ENCODE results near the gene FMO1.

The FMO1 gene, protein sequence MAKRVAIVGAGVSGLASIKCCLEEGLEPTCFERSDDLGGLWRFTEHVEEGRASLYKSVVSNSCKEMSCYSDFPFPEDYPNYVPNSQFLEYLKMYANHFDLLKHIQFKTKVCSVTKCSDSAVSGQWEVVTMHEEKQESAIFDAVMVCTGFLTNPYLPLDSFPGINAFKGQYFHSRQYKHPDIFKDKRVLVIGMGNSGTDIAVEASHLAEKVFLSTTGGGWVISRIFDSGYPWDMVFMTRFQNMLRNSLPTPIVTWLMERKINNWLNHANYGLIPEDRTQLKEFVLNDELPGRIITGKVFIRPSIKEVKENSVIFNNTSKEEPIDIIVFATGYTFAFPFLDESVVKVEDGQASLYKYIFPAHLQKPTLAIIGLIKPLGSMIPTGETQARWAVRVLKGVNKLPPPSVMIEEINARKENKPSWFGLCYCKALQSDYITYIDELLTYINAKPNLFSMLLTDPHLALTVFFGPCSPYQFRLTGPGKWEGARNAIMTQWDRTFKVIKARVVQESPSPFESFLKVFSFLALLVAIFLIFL

DNA sequence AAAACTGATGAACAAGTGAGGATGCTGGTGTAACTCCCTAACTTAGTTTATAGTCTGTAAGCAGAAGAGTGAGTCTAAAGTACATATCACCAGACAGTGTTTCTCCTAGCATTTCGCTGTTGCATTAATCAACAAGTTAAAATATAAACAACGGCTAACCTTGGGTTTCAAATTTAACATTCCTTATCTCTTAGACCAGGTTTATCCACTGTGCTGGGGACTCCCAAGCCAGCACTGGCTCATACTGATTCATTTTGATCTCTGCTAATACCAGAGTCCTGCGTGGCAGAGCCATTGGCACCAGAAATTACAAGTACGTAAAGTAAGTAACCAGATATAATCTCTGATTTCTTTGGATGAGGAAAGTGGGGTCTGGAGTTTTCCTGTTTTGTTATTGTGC is at the start of gene FMO1:
Gene FMO1 (plus strand): TSS at position 193 of the 400 bp plus-strand sequence. CDS start 9,594 bp downstream, outside the sequence.
- no peak for DNase-seq
- H3K36me3 Mint-ChIP-seq (ENCODE audit: low read depth) = no peaks in the 10 kb centered on the region
- no peak within 1 kb of the TSS for H3K4me3 Mint-ChIP-seq
- no peak within 1 kb of the TSS for H3K27ac Mint-ChIP-seq
- no peak for ATAC-seq
- peaks cover 28% of the 10 kb centered on the region for H3K27me3 Mint-ChIP-seq
- H3K4me1 Mint-ChIP-seq = peaks cover 7% of the 10 kb centered on the region
- no peaks in the 10 kb centered on the region for H3K9me3 Mint-ChIP-seq

DNA sequence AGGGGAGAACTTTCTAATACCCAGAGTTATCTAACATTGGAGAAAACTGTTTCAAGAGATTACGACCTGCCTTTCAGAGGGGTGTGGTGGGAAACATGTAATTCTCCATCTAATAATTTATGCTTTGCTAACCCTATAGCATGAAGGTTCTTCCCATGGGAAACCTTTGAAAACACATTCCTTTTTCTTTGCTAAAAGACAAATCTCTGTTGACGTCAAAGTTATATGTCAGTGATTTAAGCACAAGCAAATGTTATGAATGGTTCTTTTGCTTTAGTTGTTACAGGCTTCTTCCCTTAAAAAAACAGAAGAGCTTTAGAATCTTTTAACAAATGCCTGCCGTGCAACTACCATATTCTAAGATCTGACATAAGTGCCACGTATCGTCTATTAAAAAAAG is 44.0 kb upstream of the FMO1 start:
- Mint-ChIP-seq H3K27ac (no peak overlapping the region), H3K4me3 (no peak overlapping the region), H3K9me3 (no peaks in the 10 kb centered on the region), H3K4me1 (no peaks in the 10 kb centered on the region), H3K27me3 (no peaks in the 10 kb centered on the region), H3K36me3 (ENCODE audit: low read depth) (no peaks in the 10 kb centered on the region)
- DNase-seq (no peak), ATAC-seq (no peak)

DNA sequence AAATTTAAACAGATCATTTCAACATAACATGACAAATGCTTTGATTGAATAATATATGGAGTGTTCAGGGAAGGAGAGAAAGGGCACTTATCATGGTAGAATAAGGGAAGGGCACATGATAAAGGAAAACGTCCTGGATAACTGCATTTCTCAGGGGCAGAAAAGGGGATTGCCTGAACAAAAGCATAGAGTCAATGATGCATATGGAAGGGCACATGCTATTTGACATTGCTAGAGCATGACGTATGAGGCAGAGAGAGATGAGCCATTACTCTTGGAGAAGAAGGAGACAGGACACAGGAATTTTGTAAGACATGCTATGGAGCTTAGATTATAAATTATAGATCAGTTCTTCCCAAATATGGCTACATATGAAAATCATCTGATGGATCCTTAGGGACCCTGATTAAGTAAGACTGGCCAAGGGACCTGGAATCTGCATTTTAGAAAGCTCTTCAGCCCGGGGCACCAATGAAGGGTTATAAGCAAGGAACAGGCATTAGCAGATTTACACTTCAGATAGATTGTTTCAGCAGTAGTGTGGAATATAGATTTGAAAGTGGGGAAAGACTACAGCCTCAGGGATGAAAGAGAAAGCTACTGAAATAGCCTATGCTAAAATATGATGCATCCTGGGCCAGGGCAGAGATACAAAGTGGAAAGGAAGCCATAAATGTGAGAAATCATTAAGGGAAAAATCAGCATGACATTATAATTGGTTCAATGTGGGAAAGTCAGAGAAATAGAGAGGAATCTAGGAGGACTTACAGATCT is 41.9 kb upstream of the FMO1 start:
- ATAC-seq (no peak), DNase-seq (no peak)
- Mint-ChIP-seq H3K4me3 (no peak overlapping the region), H3K4me1 (no peaks in the 10 kb centered on the region), H3K36me3 (ENCODE audit: low read depth) (no peaks in the 10 kb centered on the region), H3K27ac (no peak overlapping the region), H3K27me3 (no peaks in the 10 kb centered on the region), H3K9me3 (no peaks in the 10 kb centered on the region)

DNA sequence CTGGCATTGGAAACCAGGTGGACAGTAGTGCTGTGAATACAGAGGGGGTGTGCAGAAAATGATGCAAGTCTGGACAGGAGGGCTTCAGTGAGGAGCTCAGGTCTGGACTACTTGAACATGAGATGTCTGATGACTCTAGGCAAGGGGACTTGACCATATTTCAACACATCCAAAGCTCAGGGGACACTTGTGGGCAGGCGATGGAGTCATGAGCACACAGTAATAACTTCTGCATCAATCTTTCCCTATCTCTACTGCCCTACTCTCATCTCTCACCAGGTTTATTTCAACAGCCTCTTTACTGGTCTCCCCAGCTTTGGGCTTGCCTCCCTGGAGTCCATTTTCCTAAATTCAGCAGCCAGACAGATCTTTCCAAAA is 41.3 kb upstream of the FMO1 start:
- H3K27me3 Mint-ChIP-seq = no peaks in the 10 kb centered on the region
- DNase-seq = no peak
- no peak overlapping the region for H3K4me3 Mint-ChIP-seq
- no peaks in the 10 kb centered on the region for H3K36me3 Mint-ChIP-seq (ENCODE audit: low read depth)
- no peaks in the 10 kb centered on the region for H3K4me1 Mint-ChIP-seq
- no peaks in the 10 kb centered on the region for H3K9me3 Mint-ChIP-seq
- ATAC-seq = no peak
- no peak overlapping the region for H3K27ac Mint-ChIP-seq

DNA sequence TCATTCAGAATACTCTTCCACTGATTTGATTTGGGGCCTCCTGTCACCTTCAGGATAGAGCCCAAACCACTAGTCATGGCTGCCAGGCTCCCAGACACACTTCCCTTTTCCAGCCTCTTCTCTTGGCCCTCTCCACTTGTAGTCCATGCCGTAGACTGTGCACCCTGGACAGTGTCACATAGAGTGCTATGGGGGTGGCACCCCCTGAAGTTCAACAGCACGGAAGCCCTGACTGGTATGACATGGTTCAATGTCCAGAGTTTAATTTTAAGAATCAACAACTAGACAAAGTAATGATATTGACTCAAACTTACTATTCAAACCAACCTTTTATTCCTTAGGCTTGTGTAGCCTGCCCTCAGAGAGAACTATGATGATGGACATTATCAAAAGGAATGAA is 40.9 kb upstream of the FMO1 start:
- H3K9me3 Mint-ChIP-seq = no peaks in the 10 kb centered on the region
- no peak overlapping the region for H3K4me3 Mint-ChIP-seq
- H3K4me1 Mint-ChIP-seq = no peaks in the 10 kb centered on the region
- no peak overlapping the region for H3K27ac Mint-ChIP-seq
- DNase-seq (no peak), ATAC-seq (no peak)
- H3K27me3 Mint-ChIP-seq = no peaks in the 10 kb centered on the region
- H3K36me3 Mint-ChIP-seq (ENCODE audit: low read depth) = no peaks in the 10 kb centered on the region

DNA sequence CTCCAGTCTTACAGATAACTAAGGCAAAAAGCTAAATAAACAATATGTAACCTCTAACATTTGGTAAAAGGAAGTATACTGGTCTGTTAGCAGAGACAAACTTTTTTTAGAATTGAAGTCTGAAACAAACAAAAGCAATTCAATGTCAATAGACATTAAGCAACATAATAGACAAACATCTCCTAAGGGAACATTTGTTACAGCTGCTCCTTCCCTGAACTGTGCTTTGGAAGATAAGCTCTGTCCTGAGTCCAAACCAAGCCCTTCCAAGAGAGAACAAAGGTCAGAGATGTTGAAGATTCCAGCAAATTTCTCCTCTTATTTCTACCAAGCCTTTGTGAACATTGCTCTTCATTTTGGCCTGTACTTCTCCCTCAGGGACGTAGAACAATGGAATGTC is 37.9 kb upstream of the FMO1 start:
- Mint-ChIP-seq H3K4me1 (peaks cover 2% of the 10 kb centered on the region), H3K9me3 (no peaks in the 10 kb centered on the region), H3K27me3 (no peaks in the 10 kb centered on the region), H3K27ac (no peak overlapping the region), H3K4me3 (no peak overlapping the region), H3K36me3 (ENCODE audit: low read depth) (no peaks in the 10 kb centered on the region)
- DNase-seq (no peak), ATAC-seq (no peak)

DNA sequence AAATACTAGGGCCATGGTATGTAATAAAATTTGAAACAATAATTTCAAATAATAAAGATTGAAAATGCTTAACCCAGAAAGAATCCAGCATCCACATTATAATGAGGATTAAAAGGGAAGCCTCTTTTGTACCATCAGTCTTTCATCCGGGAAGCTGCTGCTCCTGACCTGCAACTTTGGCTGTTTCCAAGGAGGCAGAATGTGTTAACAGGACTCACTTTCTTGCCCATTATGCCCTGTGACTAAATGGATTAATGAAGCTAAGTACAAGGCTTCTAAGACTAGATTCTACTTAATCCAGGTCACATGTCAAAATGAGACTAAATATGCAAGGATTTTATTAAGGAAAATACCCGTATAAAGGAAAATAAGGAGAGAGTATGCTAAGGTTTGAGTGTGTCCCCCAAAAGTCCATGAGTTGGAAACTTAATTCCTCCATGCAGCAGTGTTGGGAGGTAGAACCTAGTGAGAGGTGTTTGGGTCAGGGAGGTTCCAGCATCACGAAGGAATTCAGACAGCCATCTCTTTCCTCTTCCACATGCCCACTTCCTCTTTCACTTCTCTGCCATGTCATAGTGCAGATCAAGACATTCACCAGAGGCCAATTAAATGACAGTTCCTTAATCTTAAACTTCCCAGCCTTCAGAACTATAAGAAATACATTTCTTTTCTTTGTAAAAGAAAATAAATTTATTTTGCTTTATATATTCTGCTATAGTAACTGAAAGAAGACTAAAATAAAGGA is 35.5 kb upstream of the FMO1 start:
- peaks cover 8% of the 10 kb centered on the region for H3K27me3 Mint-ChIP-seq
- no peak overlapping the region for H3K27ac Mint-ChIP-seq
- H3K36me3 Mint-ChIP-seq (ENCODE audit: low read depth) = no peaks in the 10 kb centered on the region
- ATAC-seq (no peak), DNase-seq (no peak)
- peaks cover 2% of the 10 kb centered on the region for H3K4me1 Mint-ChIP-seq
- H3K4me3 Mint-ChIP-seq = no peak overlapping the region
- no peaks in the 10 kb centered on the region for H3K9me3 Mint-ChIP-seq

DNA sequence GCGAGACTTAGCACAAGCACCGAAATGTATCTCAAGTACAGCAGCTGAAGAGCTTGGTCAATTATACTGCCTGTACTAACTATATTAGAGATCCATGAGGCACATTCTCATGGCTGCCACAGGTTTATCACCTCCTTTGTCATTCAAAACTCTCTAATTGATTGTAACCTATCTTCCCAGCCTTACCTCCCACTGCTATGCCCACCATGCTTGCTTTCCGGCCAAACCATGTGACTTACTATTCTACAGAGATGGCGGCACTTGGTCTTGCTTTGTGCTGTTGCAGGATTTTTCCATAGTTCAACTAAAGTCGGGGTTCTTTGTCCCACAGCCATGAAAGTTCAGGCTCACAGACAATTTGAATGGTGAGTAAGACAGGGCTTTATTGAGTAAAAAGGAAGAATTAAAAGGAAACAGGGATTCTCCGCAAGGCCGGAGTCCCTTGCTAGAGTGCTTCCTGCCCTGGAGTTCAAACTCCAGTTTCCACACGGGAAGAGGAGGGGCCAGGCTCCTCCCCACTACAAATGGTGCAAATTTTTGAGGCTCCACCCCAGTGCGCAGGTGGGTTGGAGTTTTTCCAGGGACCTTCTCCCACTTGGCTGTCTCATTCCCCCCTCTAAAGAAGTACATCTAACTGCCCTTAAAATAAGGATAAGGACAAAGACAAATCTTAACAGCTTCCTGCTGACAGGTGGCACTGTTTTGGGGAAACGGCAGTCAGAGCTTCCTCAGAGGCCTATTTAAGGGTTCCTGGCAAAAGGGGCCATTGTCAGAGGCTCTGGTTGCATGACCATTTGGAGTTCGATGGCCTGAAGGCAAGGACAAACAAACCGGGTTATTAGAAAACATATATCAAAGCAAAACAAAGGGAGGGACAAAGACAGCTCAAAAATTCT is 34.5 kb upstream of the FMO1 start:
- Mint-ChIP-seq H3K27ac (no peak overlapping the region), H3K4me1 (peaks cover 2% of the 10 kb centered on the region), H3K36me3 (ENCODE audit: low read depth) (no peaks in the 10 kb centered on the region), H3K4me3 (no peak overlapping the region), H3K9me3 (no peaks in the 10 kb centered on the region), H3K27me3 (peaks cover 13% of the 10 kb centered on the region)
- ATAC-seq (no peak), DNase-seq (no peak)

DNA sequence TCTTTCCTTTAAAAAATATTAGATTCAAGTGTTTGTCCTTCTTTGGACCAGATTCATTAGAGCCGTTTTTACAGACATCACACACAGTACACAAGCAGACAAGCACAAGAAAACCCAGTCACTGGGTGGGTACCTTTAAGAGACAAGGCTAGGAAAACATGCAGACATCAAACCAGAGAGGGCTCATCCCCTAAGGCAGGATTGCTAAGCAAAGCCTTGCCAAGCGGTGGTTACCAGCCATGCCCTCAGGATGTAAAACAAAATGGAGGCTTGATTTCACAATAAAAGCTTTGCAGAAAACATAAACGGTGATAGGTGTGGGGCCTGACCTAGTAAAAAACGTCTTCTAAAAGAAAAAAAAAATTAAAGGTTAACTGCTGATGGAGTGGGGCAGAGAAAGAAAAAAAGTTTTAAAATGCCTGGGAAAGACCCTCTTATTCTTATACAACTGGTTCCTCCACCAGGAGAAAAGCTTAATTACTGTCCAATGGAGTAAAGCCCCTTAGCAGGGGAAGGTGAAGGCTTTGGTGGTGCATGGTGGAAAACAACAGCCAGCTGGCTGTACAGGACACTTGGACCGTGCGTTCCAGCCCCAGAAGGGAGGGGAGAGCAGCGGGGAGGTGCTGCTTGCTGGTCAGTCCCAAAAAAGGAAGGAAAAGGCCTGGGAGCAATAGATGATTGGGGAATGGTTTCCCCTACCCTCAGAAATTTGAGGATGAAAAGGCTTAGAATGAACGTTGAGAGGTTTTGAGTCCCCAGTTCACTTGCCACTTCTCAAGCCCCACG is 30.4 kb upstream of the FMO1 start:
- Mint-ChIP-seq H3K4me1 (peaks cover 2% of the 10 kb centered on the region), H3K9me3 (no peaks in the 10 kb centered on the region), H3K4me3 (no peak overlapping the region), H3K27me3 (peaks cover 15% of the 10 kb centered on the region), H3K27ac (no peak overlapping the region), H3K36me3 (ENCODE audit: low read depth) (no peaks in the 10 kb centered on the region)
- ATAC-seq (no peak), DNase-seq (no peak)

DNA sequence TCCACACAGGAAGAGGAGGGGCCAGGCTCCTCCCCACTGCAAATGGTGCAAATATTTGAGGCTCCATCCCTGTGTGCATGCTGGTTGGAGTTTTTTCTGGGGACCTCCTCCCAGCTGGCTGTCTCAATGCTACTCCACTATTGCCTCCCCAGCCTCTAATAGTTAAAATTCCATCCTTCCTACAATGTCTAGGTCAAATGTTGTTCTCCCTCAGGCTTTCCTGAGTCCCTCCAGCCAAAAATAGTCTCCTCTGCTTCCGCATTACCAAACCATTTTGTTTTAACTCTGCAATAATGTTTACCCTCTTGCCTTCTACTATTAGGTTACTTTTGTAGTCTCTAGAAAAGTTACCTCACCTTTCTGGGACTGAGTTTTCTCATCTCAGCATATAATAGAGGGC is 29.6 kb upstream of the FMO1 start:
- Mint-ChIP-seq H3K36me3 (ENCODE audit: low read depth) (no peaks in the 10 kb centered on the region), H3K27ac (no peak overlapping the region), H3K9me3 (no peaks in the 10 kb centered on the region), H3K27me3 (peaks cover 15% of the 10 kb centered on the region), H3K4me1 (no peaks in the 10 kb centered on the region), H3K4me3 (no peak overlapping the region)
- ATAC-seq = no peak
- no peak for DNase-seq

DNA sequence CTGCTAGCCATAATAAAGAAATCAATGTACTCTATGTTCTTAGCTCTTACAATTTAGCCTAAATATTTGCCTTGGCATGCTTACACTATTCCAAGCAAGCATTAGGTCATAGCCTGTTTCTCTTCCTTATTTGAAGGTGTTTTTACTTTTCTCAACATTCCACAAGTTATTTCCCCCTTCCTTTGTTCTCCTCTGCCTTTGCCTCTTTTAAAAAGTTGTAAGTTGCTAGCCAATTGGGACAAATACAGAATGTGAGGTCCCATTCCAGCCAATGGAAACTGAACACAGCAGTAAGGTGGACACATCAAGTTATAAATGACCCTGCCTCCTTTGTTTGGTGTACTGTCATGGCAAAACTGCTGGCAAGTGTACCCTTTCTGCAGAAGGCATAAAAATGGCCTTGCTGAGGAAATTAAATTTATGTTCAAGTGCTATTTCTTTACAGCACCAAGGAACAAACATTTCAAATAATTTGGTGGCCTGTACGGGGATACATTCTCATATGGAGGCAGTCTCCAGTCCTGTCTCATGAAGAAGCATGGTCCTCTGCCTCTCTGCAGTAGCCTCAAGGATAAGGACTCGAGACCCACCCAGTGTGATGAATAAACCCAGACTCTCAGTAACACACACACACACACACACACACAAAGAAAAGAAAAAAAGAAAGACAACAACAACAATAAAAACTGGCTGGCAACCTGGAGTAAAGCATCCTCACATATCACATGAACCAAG is 28.8 kb upstream of the FMO1 start:
- no peak for DNase-seq
- Mint-ChIP-seq H3K36me3 (ENCODE audit: low read depth) (no peaks in the 10 kb centered on the region), H3K9me3 (no peaks in the 10 kb centered on the region)

DNA sequence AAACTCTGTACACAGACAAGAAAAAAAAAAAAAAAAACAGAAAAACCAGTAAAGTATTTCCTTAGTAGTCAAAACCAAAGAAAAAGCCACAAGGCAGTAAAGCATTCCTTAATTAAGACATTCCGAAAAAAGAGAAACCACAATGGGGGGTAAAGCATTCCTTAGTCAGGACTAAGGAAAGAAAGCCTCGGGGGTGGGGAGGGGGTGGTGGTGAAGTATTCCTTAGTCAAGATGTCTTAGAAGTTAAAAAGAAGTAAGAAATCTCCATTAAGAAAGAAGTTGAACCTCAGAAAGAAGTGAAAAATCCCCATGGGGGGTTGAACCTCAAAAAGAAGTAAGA is 28.2 kb upstream of the FMO1 start:
- peaks cover 15% of the 10 kb centered on the region for H3K27me3 Mint-ChIP-seq
- no peaks in the 10 kb centered on the region for H3K4me1 Mint-ChIP-seq
- no peaks in the 10 kb centered on the region for H3K36me3 Mint-ChIP-seq (ENCODE audit: low read depth)
- H3K27ac Mint-ChIP-seq = no peak overlapping the region
- DNase-seq (no peak), ATAC-seq (no peak)
- no peak overlapping the region for H3K4me3 Mint-ChIP-seq
- no peaks in the 10 kb centered on the region for H3K9me3 Mint-ChIP-seq

More for the DNA sequence above, 28.8 kb upstream of the FMO1 start:
- no peak overlapping the region for H3K4me3 Mint-ChIP-seq
- H3K27me3 Mint-ChIP-seq = peaks cover 15% of the 10 kb centered on the region
- no peak for ATAC-seq
- H3K27ac Mint-ChIP-seq = no peak overlapping the region
- H3K4me1 Mint-ChIP-seq = no peaks in the 10 kb centered on the region

DNA sequence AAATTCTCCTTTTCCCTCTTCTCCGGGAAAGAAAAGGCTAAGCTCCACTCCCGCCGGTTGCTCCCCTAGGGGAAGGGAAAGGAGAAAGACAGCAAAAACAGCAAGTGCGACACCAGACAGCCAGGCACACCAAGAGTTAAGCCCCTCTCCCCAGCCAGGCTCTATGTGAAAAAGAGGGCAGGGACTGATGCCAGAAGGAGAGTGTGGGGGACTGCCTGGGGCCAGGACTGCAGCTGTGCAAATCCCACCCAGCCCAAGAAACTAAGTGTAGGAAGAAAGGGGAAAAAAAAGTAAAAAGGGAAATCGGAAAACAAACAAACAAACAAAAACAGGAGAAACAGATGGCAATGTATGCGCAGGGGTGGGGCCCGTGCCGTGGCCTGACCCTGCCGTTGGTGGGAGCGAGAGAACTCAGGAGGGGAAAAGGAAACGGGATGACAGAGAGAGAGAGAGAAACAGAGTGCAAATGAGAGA is 27.7 kb upstream of the FMO1 start:
- DNase-seq = no peak
- no peaks in the 10 kb centered on the region for H3K4me1 Mint-ChIP-seq
- no peaks in the 10 kb centered on the region for H3K9me3 Mint-ChIP-seq
- no peaks in the 10 kb centered on the region for H3K36me3 Mint-ChIP-seq (ENCODE audit: low read depth)
- H3K4me3 Mint-ChIP-seq = no peak overlapping the region
- ATAC-seq = no peak
- peaks cover 15% of the 10 kb centered on the region for H3K27me3 Mint-ChIP-seq
- H3K27ac Mint-ChIP-seq = no peak overlapping the region
